ENCODE results near the gene CEACAM18. TPM values are rescaled to one million over a fixed set of nuclear protein-coding genes. Genes with fewer than 3 reads are reported as not detected.

Gene CEACAM18
- total RNA-seq, 1 donor from 2014 or later: not detected

DNA sequence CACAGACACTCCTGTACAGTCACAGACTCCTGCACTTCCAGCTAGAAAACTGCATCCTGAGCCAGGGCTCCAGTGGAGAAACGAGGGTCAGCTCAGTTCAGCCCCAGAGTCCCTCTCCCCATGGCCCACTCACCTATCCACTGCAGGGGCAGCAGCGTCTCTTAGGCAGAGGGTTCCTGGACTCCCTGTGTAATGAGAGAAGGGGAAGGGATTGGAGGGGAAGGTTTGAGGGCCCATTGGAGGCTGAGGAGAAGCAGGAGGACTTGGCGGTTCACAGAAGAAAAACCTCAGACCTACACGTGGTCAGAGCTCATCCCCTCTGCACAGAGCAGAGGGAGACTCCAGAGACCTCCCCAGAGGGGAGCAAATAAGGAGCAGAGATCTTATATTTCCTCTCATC lies 9.2 kb upstream of the CEACAM18 start:
- TF ChIP-seq, protein P1, sequence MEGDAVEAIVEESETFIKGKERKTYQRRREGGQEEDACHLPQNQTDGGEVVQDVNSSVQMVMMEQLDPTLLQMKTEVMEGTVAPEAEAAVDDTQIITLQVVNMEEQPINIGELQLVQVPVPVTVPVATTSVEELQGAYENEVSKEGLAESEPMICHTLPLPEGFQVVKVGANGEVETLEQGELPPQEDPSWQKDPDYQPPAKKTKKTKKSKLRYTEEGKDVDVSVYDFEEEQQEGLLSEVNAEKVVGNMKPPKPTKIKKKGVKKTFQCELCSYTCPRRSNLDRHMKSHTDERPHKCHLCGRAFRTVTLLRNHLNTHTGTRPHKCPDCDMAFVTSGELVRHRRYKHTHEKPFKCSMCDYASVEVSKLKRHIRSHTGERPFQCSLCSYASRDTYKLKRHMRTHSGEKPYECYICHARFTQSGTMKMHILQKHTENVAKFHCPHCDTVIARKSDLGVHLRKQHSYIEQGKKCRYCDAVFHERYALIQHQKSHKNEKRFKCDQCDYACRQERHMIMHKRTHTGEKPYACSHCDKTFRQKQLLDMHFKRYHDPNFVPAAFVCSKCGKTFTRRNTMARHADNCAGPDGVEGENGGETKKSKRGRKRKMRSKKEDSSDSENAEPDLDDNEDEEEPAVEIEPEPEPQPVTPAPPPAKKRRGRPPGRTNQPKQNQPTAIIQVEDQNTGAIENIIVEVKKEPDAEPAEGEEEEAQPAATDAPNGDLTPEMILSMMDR (IDR thresholded peaks at IDR 0.05): no peak
- Mint-ChIP-seq H3K36me3 (ENCODE audit: low read depth) (no peaks in the 10 kb centered on the region), H3K9me3 (no peaks in the 10 kb centered on the region), H3K4me3 (no peak overlapping the region), H3K27ac (no peak overlapping the region), H3K4me1 (peaks cover 8% of the 10 kb centered on the region), H3K27me3 (peaks cover 24% of the 10 kb centered on the region)
- intact Hi-C loops (cut with micrococcal nuclease): no loop called here
- ChIA-PET CTCF (interaction anchor here (0.6 to 11.8 kb wide), 2 partner anchors 141 to 189 kb away, joined by 3 to 414 read pairs; no protein-coding TSS in a partner anchor), POLR2A (no interaction called here)
- no peak for DNase-seq
- no peak for ATAC-seq (ENCODE audit: low read depth)

DNA sequence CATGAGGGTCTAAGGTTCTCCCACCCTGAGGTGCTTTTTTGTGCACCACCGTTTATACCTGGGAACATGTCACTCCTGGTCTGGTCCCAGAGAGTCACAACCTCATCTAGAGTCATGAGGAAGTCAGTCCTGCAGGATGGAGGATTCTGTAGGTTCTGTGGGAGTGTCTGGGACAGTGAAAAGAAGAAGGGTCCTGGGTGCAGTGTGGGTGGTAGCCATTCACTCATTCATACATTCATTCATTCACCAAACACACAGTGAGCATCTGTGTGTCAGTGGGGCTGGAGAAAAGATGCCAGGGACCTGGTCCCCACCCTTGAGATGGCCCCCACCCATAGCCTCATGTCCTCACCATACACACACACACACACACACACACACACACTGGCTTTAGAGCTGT lies 8.7 kb upstream of the CEACAM18 start:
- Mint-ChIP-seq H3K36me3 (ENCODE audit: low read depth) (no peaks in the 10 kb centered on the region), H3K27ac (no peak overlapping the region), H3K4me1 (peaks cover 8% of the 10 kb centered on the region), H3K9me3 (no peaks in the 10 kb centered on the region), H3K27me3 (peaks cover 21% of the 10 kb centered on the region), H3K4me3 (no peak overlapping the region)
- intact Hi-C loops (cut with micrococcal nuclease): no loop called here
- ATAC-seq (ENCODE audit: low read depth) (no peak), DNase-seq (no peak)
- CTCF ChIA-PET: interaction anchor here (0.6 to 11.8 kb wide), 2 partner anchors 142 to 189 kb away, joined by 3 to 414 read pairs; no protein-coding TSS in a partner anchor
- TF ChIP-seq, protein P1 (IDR thresholded peaks at IDR 0.05): no peak
- POLR2A ChIA-PET: no interaction called here

DNA sequence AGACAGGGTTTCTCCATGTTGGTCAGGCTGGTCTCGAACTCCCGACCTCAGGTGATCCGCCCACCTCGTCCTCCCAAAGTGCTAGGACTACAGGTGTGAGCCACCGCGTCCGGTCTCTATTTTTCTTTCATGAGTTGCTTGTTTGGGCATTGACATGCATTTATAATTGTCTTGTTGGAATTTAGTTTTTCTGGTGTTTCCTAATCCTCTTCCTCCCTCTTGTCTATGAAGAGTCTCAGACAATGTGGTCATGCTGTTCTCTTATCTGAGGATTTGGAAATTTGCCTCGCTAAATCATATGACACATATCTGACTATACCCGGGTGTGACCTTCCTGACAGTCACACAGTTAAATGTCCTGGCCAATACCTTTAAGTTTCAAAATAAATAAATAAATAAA lies 7.4 kb upstream of the CEACAM18 start:
- TF ChIP-seq, protein P1 (IDR thresholded peaks at IDR 0.05): no peak

DNA sequence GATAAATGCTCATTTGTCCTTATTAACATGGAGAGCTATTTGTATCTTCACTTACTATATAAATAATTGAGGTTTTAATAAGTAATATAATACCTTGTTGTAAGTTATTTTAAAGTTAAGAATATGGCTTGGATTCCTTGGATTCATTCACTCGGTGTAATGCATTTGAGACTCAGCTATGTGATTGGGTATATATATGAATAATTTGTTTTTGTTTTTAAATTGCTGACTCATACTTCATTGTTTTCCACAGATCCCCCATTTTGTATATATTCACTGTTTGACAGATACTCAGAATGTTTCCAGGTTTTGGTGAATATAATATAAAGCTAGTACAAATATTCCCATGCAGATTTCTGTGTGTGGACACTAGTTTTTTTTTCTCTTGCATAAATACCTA lies 6.8 kb upstream of the CEACAM18 start:
- H3K4me1 Mint-ChIP-seq: peaks cover 10% of the 10 kb centered on the region
- peaks cover 15% of the 10 kb centered on the region for H3K27me3 Mint-ChIP-seq
- CTCF ChIA-PET: interaction anchor here (0.8 to 11.8 kb wide), 10 partner anchors 22 to 306 kb away, joined by 3 to 414 read pairs (median 4); no protein-coding TSS in a partner anchor
- H3K27ac Mint-ChIP-seq: no peak overlapping the region
- ATAC-seq (ENCODE audit: low read depth) (no peak), DNase-seq (no peak)
- H3K9me3 Mint-ChIP-seq: no peaks in the 10 kb centered on the region
- TF ChIP-seq, protein P1 (IDR thresholded peaks at IDR 0.05): no peak
- no peak overlapping the region for H3K4me3 Mint-ChIP-seq
- H3K36me3 Mint-ChIP-seq (ENCODE audit: low read depth): no peaks in the 10 kb centered on the region
- POLR2A ChIA-PET: no interaction called here
- intact Hi-C loops (cut with micrococcal nuclease): no loop called here

More for the DNA sequence above, 7.4 kb upstream of the CEACAM18 start:
- DNase-seq (no peak), ATAC-seq (ENCODE audit: low read depth) (no peak)
- peaks cover 10% of the 10 kb centered on the region for H3K4me1 Mint-ChIP-seq
- no peaks in the 10 kb centered on the region for H3K9me3 Mint-ChIP-seq
- no peak overlapping the region for H3K27ac Mint-ChIP-seq
- peaks cover 15% of the 10 kb centered on the region for H3K27me3 Mint-ChIP-seq
- no peaks in the 10 kb centered on the region for H3K36me3 Mint-ChIP-seq (ENCODE audit: low read depth)
- no peak overlapping the region for H3K4me3 Mint-ChIP-seq
- CTCF ChIA-PET: interaction anchor here (0.8 to 11.8 kb wide), 6 partner anchors 21 to 307 kb away, joined by 3 to 414 read pairs (median 4); no protein-coding TSS in a partner anchor
- POLR2A ChIA-PET: no interaction called here
- intact Hi-C loops (cut with micrococcal nuclease): no loop called here

DNA sequence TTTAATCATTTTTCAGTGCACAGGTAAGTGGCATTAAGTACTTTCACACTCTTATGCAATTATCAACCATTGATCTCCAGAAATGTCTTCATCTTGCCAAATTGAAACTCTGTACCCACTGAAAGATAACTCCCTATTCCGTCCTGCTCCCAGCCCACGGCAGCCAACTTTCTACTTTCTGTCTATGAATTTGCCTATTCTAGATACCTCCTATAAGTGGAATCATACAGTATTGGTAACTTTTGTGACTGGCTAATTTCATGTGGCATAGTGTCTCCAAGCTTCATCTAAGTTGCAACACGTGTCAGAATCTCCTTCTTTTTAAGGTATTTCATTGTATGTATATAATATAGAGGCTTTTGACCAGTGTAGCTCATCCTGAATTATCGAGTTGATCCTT lies 5.7 kb upstream of the CEACAM18 start:
- POLR2A ChIA-PET: interaction anchor here (0.6 to 0.9 kb wide), 2 partner anchors 51 to 1467 kb away, joined by 3 to 4 read pairs; no protein-coding TSS in a partner anchor
- TF ChIP-seq, protein P1 (IDR thresholded peaks at IDR 0.05): no peak
- no peaks in the 10 kb centered on the region for H3K9me3 Mint-ChIP-seq

More for the DNA sequence above, 5.7 kb upstream of the CEACAM18 start:
- no peak for DNase-seq
- Mint-ChIP-seq H3K4me3 (no peak overlapping the region), H3K27me3 (peaks cover 11% of the 10 kb centered on the region), H3K27ac (no peak overlapping the region), H3K4me1 (peaks cover 10% of the 10 kb centered on the region), H3K36me3 (ENCODE audit: low read depth) (no peaks in the 10 kb centered on the region)
- no peak for ATAC-seq (ENCODE audit: low read depth)
- CTCF ChIA-PET: interaction anchor here (0.6 to 11.8 kb wide), 32 partner anchors 12 to 594 kb away, joined by 3 to 414 read pairs (median 4); partner anchors contain the start of genes SIGLEC10 and ZNF175
- intact Hi-C loops (cut with micrococcal nuclease): loop anchor here (1.0 to 2.0 kb wide), 7 partner anchors 43 to 306 kb away; no protein-coding TSS in a partner anchor

All from activated B cell treated with CpG ODN at 0.5 μM for 24 hours (primary cell).